ENCODE measurements around the gene CHD6.

Gene CHD6

GRCh38 chr20:41393705-41394066 is 224.5 kb downstream of the CHD6 start:
- no peak for DNase-seq (ENCODE audit: low read depth)

GRCh38 chr20:41392871-41393704 is 225.1 kb downstream of the CHD6 start:
- no peak for DNase-seq (ENCODE audit: low read depth)

GRCh38 chr20:41392295-41392694 is 225.9 kb downstream of the CHD6 start:
- DNase-seq (ENCODE audit: low read depth) = no peak

GRCh38 chr20:41391587-41392001 is 226.6 kb downstream of the CHD6 start:
- no peak for DNase-seq (ENCODE audit: low read depth)

GRCh38 chr20:41390889-41391288 is 227.3 kb downstream of the CHD6 start:
- DNase-seq (ENCODE audit: low read depth) = no peak

- no peak for DNase-seq (ENCODE audit: low read depth)
Observed at GRCh38 chr20:41387444-41387851, 230.7 kb downstream of the CHD6 start.

- no peak for DNase-seq (ENCODE audit: low read depth)
Observed at GRCh38 chr20:41386502-41387427, 231.4 kb downstream of the CHD6 start.

- no peak for DNase-seq (ENCODE audit: low read depth)
Observed at GRCh38 chr20:41382791-41383305, 235.3 kb downstream of the CHD6 start.

GRCh38 chr20:41380551-41381193 is 237.5 kb downstream of the CHD6 start:
- no peak for DNase-seq (ENCODE audit: low read depth)

GRCh38 chr20:41379551-41379950 is 238.6 kb downstream of the CHD6 start:
- no peak for DNase-seq (ENCODE audit: low read depth)

GRCh38 chr20:41377275-41377674 is 240.9 kb downstream of the CHD6 start:
- DNase-seq (ENCODE audit: low read depth) = no peak

GRCh38 chr20:41376349-41376748 is 241.8 kb downstream of the CHD6 start:
- no peak for DNase-seq (ENCODE audit: low read depth)

- DNase-seq (ENCODE audit: low read depth) = no peak
Observed at GRCh38 chr20:41375846-41376245, 242.3 kb downstream of the CHD6 start.

- DNase-seq (ENCODE audit: low read depth) = no peak
Observed at GRCh38 chr20:41373931-41374920, 244.0 kb downstream of the CHD6 start.

GRCh38 chr20:41373251-41373783 is 244.9 kb downstream of the CHD6 start:
- DNase-seq (ENCODE audit: low read depth) = no peak

GRCh38 chr20:41371371-41371770 is 246.8 kb downstream of the CHD6 start:
- DNase-seq (ENCODE audit: low read depth) = no peak

- no peak for DNase-seq (ENCODE audit: low read depth)
Observed at GRCh38 chr20:41370176-41370575, 248.0 kb downstream of the CHD6 start.

GRCh38 chr20:41369673-41370072 is 248.5 kb downstream of the CHD6 start:
- DNase-seq (ENCODE audit: low read depth) = no peak

- DNase-seq (ENCODE audit: low read depth) = no peak
Observed at GRCh38 chr20:41367956-41368355, 250.2 kb downstream of the CHD6 start.

- no peak for DNase-seq (ENCODE audit: low read depth)
Observed at GRCh38 chr20:41367393-41367695, 250.8 kb downstream of the CHD6 start.

Measured in activated T-helper 1 cell treated with Interleukin-2 at 50 U/mL for 16 hours (primary cell).